GM18498 (cell line): Measurements from ENCODE around the gene UBE2G2.

Source experiments
- ATAC-seq: cut with Tn5 transposase; IDR thresholded peaks from one replicate; pipeline ENCODE4 v1.9.1; 2021; ENCODE audit warnings: mild to moderate bottlenecking, moderate library complexity; ENCODE audit not compliant: unreplicated experiment

Gene UBE2G2

DNA sequence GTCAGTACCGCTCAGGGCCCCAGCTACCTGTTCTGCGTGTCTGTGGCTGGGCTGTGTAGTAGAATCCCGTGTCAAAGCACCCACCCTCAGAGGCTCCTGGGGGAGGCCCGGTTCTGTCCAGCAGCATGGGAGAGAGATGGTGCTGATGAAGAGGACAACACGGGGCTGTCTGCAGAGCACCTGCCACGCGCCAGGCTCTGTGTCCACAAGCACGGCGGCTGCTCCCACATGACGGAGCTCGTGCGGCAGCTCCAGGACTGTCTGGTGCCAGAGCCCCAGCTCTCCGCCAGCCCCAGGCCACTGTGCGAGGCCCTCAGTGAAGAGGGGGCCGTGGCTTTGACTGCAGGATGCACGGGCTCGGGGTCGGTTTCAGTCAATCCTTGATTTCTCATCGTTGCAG is 48.3 kb downstream of the UBE2G2 start:
- ATAC-seq: no peak

DNA sequence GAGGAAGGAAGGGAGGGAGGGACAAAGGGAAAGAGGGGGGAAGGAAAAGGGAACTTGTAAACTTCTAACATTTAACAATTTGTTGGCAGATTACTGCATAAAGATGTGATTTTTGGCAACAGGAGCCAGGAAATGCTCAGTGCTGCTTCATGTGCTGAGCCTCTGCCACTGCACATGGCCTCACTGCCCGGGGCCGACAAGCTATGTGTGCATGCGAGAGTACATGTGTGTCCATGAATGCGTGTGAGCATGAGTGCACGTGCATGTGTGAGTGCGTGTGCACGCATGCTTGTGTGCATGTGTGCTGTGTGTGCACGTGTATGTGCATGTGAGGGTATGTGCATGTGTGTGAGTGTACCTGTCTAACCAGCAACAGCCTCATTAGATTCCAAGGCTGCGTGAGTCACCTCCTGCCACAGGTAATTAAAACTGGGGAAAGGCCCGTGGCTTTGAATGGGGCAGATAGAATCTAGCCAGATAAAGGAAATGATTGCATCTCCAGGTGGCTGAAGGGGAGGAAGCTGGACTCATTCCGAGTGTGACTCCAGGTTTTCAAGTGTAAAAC is 48.9 kb downstream of the UBE2G2 start:
- ATAC-seq: no peak

- ATAC-seq: no peak
Observed at GRCh38 chr21:44751799-44752636, 49.6 kb downstream of the UBE2G2 start.

DNA sequence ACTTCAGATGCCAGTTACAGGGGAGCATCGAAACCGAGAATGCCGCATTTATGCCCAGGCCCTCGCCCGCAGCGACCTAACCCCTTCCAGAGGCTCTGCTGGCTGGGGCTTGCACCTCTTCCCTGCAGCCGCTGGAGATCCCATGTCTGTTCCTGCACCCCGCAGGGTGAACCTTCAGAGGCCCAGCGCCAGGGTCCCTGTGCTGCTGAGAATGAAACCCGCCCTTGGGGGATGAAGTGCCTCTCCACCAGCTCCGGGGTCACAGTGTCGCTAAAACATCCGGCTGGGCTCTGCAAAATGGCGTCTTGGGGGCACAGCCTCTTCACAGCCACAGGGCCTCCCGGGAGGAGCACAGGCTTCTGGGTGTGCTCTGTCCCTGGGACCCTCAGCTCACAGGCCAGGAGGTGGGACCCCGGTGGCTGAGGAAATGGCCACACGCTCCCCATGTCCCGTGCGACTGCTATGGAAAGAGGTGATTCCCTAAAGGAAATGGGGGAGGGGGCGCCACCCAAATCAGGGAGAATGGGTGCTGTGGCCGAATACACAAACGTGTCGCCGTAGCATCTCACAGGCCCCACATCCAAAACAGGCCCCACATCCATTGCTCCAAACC is 50.3 kb downstream of the UBE2G2 start:
- no peak for ATAC-seq

- ATAC-seq: no peak
Observed at GRCh38 chr21:44750675-44751025, 51.0 kb downstream of the UBE2G2 start.

GRCh38 chr21:44749759-44750674 is 51.6 kb downstream of the UBE2G2 start:
- no peak for ATAC-seq

- no peak for ATAC-seq
Observed at GRCh38 chr21:44749116-44749758, 52.4 kb downstream of the UBE2G2 start.

DNA sequence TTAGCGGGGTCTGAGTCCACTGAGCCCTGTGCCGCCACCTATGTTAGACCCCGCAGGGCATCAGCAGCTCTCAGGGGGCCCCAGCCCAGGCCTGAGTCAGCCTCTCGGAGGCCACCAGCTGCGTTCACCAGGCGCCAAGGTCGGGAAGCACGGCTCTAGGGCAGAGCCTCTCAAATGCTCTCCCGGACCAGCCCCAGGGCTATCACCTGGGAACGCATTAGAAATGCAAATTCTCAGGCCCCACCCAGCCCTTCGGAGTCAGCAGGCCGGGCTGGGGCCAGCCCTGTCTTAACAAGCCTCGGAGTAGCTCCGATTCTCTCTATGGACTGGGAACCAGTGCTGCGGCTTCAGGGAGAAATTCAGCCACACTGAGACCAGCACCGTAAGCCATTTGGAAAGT is 53.0 kb downstream of the UBE2G2 start:
- no peak for ATAC-seq

- no peak for ATAC-seq
Observed at GRCh38 chr21:44742418-44743153, 59.0 kb downstream of the UBE2G2 start.

- ATAC-seq: no peak
Observed at GRCh38 chr21:44741921-44742320, 59.7 kb downstream of the UBE2G2 start.

- no peak for ATAC-seq
Observed at GRCh38 chr21:44740742-44741141, 60.9 kb downstream of the UBE2G2 start.

- no peak for ATAC-seq
Observed at GRCh38 chr21:44739316-44739715, 62.3 kb downstream of the UBE2G2 start.

GRCh38 chr21:44738621-44739020 is 63.0 kb downstream of the UBE2G2 start:
- no peak for ATAC-seq

- ATAC-seq: no peak
Observed at GRCh38 chr21:44737706-44738354, 63.8 kb downstream of the UBE2G2 start.

GRCh38 chr21:44736291-44737004 is 65.2 kb downstream of the UBE2G2 start:
- no peak for ATAC-seq

DNA sequence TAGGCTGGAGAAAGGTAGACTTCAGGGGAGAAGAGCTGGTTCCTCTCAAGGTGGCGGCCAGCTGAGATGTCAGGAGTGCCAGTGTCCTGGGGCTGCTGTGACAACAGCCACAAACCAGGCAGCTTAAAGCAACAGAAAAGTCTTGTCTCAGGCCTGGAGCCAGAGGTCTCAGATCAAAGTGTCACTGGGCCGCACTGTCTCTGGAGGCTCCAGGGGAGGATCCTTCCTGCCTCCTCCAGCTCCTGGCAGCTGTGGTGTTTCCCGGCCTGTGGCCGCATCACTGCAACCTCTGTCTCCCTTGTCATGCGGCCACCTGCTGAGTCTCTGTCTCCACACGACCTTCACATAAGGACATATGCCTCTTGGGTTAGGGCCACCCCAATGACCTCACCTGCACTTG is 65.8 kb downstream of the UBE2G2 start:
- no peak for ATAC-seq

- no peak for ATAC-seq
Observed at GRCh38 chr21:44734841-44735240, 66.8 kb downstream of the UBE2G2 start.

- no peak for ATAC-seq
Observed at GRCh38 chr21:44734026-44734745, 67.4 kb downstream of the UBE2G2 start.
